GM12878 (cell line): Measurements from ENCODE around the gene CYP4F3. TPM values are rescaled to one million over a fixed set of nuclear protein-coding genes. Genes with fewer than 3 reads are reported as not detected.

Source experiments
- CREM ChIP-seq: IDR thresholded peaks from 2 replicates; pipeline ENCODE4 v1.6.1; 2014; ENCODE audit warnings: antibody characterized with exemption, low read depth
- IKZF2 ChIP-seq, 2 experiments: fragments of 450-650 bp; IDR thresholded peaks; 2 replicates each; pipeline ENCODE4 v1.6.1; 2017; ENCODE audit warnings: mild to moderate bottlenecking in 2 of 2, moderate library complexity in 2 of 2
- PBX3 ChIP-seq: IDR thresholded peaks from 2 replicates; pipeline ENCODE4 v1.6.1; 2011; ENCODE audit warnings: mild to moderate bottlenecking, low read depth, low read length, moderate library complexity; ENCODE audit not compliant: insufficient replicate concordance
- PRDM15 ChIP-seq: fragments of 450-650 bp; formaldehyde crosslinking; IDR thresholded peaks from 2 replicates; pipeline ENCODE4 v1.4.0; 2020; ENCODE audit warnings: mild to moderate bottlenecking, moderate library complexity
- polyA plus RNA-seq, 11 experiments: library from polyadenylated mRNA; depleted of rRNA in 4 of 11; unstranded in 6 of 11; stranded (reverse) in 5 of 11; fragments of >200 nt; fragmentation: Nextera tagmentation in 4 of 11; fragmentation: Illumina TruSeq in 1 of 11; extraction: Ambion mirVana in 4 of 11; extraction: Trizol in 1 of 11; gene quantifications; 1 replicate in 1 of 11; 2 replicates in 10 of 11; pipeline versions ENCODE4 v1.2.1 to v1.2.3, GENCODE V29; 2011 to 2016; ENCODE audit warnings: inconsistent platforms in 2 of 11, missing spikeins in 2 of 11, low read depth in 1 of 11
- total RNA-seq, 4 experiments: library from RNA; depleted of rRNA in 3 of 4; stranded (reverse); fragments of >200 nt in 3 of 4; fragmentation: Illumina TruSeq in 1 of 4; extraction: Trizol in 1 of 4; gene quantifications; 2 replicates each; pipeline versions ENCODE4 v1.2.1 to v1.2.3, GENCODE V29; 2013 to 2021
- TF ChIP-seq, protein P1 (sequence below): fragments of 450-650 bp; IDR thresholded peaks from 2 replicates; pipeline ENCODE4 v1.6.1; 2018; ENCODE audit warnings: mild to moderate bottlenecking, low read depth, moderate library complexity; ENCODE audit not compliant: partially characterized antibody

The CYP4F3 gene
- total and polyA plus RNA-seq, 10 of the 15 experiments (the other 5 are each of a cell fraction or from before 2014, with no cell fraction given) = 0.08 to 4.7 (median 1.2) TPM

GRCh38 chr19:15644816-15645215 is 4.1 kb downstream of the CYP4F3 start (continued):
- TF ChIP-seq PRDM15 (CRISPR knock-in tag) (no peak), CREM (no peak), PBX3 (no peak), IKZF2 (IDR thresholded peaks at IDR 0.05) (no peak)
- TF ChIP-seq, protein P1, sequence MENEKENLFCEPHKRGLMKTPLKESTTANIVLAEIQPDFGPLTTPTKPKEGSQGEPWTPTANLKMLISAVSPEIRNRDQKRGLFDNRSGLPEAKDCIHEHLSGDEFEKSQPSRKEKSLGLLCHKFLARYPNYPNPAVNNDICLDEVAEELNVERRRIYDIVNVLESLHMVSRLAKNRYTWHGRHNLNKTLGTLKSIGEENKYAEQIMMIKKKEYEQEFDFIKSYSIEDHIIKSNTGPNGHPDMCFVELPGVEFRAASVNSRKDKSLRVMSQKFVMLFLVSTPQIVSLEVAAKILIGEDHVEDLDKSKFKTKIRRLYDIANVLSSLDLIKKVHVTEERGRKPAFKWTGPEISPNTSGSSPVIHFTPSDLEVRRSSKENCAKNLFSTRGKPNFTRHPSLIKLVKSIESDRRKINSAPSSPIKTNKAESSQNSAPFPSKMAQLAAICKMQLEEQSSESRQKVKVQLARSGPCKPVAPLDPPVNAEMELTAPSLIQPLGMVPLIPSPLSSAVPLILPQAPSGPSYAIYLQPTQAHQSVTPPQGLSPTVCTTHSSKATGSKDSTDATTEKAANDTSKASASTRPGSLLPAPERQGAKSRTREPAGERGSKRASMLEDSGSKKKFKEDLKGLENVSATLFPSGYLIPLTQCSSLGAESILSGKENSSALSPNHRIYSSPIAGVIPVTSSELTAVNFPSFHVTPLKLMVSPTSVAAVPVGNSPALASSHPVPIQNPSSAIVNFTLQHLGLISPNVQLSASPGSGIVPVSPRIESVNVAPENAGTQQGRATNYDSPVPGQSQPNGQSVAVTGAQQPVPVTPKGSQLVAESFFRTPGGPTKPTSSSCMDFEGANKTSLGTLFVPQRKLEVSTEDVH = no peak
